HCEC 1CT (cell line): ENCODE measurements around the gene CD83.

Experiments used
- DNase-seq: peaks from one replicate; pipeline ENCODE4 v3.0.0-alpha.2; 2017

The CD83 gene

DNA sequence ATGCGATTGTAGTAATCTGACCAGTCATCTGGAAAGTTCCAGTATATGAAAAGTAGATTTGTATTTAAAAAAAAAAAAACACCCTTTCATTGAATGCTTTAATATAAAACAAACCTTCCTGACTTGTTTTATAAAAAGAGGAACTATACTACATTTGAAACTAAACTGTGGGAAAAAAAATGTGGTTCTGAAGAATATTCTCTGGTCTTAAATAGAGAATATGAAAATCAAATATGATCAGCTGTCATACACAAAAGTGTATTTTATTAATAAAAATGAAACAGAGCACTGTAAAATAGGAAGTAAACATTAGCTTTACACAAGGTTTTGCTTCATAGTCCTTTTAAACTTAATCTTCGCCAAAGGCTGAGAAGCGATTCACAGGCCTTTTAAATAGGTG, 25.3 kb upstream of the CD83 start:
- no peak for DNase-seq

DNA sequence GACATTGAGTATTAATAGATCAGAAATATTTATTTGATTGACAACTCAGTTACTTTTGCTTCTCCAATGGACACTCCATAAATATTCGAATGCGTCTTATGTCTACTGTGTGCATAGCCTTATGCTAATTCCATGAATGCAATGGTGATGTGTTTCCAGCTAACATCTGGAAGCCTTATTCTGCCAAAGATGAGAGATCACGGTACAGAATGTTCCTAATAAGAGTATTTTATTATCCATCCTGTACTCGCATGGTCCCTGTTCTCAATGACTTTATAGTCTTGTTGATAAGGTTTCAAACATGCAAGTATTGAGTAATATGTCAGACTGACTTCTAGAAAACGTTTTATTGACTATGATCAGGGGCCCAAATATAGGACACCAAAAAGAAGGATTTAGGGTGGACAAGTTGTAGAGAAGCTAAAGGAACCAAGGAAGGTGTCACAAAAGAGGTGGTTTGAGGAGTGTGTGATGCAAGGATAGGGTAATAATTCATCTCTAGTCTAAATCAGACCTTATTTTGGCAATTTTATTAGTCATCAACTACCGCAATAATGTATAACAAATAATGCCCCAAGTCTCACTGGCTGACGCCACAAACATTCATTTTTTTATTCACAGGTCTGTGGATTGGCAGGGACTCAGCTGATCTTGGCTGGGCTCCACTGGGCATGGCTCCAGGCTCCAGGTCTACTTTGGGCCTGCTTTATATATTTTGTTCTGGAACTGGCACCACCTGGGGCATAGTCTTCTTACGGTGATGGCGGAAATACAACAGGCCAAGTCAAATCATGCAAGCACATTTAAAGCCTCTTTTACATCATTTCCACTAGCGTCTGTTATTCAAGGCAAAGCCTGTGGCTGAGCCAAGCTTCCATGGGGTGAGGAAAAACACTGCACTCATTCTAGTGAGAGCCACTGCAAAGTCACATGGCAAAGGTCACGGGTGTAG, 24.5 kb upstream of the CD83 start:
- DNase-seq: no peak

DNA sequence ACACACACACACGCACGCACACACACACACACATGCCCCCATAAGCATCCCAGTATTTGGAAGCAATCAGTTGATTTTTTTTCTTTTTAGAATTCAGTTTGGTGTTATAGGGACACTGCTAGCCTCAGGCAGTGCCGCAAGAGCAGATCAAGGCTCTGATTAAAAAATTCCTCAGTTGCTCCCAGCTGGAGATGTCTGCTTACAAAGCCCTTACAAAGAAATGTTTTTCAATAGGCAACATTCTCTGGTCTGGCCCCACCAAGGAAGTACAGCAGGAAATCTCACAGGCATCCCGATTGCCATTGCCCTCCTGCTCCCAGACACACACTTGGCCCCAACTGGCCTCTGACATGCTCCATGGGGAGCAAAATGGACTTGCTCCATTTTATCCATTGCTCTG, 22.9 kb upstream of the CD83 start:
- DNase-seq: no peak

DNA sequence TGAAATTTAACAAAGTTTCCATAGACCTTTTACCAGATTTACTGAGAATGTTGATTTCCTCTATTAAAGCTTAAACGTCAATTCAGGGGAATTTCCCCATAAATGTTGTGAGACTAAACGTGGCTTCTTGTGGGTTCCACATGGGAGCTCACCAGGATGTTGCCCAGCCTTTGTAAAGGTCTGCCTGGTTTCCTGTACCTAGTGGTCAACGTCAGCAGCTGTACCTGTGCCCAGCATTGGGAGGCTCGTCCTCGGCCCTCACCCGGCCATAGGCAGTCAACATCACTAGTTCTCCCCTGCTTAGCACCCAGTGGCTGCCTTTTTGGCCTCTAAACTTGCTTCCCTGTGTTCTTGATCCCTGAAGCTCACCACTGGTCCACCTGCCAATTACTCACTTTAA, 22.1 kb upstream of the CD83 start:
- DNase-seq: no peak

DNA sequence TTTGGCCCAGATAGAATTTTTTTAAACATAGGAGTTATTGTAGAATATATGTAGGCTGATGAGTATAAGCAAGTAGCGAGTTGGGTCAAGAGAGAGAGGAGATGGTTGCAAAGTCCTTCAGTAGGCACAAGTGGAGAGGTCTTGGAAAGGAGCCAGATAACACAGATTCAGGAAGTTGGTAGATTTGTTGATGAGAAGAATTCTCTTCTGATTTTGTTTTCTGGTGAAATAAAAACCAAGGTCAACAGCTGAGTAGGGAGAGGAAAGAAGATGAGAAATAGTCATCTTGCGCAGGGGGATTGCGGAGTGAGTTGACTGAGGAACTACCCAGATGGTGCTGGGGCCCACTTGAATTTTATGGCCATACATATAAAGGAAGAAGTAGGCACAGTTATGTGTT, 17.4 kb upstream of the CD83 start:
- no peak for DNase-seq

DNA sequence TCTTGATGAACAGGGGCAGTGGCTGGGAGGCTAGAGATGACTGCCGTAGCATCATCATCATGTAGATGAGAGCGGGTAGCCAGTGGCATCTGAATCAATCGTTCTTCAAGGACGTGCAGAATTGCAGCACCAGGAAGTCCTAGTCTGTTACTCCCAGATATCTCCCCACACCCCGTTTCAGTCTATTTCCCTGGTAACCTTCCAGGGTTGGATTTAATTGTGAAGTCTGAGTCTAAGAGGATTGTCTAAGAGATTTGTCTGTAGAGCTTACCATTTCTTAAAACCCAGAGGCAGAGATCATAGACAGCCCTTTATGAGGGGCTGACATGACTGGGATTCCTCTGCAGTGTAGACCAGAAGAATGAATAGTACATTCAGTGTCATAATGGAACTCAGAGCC, 16.6 kb upstream of the CD83 start:
- no peak for DNase-seq

DNA sequence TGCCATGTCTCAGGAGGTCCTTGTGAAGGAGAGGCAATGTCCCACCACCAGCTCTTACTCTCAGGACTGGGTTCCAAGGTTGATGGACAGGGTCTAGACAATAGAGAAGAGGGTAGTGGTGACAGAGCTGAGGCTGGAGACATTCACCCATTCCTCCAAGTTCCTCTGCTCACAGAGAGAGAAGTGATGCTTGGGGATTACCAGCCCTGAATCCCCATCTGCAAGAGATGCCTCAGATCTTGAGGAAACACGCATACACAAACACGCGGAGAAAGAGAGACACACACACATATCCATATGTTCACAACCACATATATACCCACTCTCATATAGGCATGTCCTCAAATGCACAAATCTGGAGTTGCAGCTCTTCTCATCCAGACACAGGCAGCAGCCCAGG, 15.2 kb upstream of the CD83 start:
- no peak for DNase-seq

DNA sequence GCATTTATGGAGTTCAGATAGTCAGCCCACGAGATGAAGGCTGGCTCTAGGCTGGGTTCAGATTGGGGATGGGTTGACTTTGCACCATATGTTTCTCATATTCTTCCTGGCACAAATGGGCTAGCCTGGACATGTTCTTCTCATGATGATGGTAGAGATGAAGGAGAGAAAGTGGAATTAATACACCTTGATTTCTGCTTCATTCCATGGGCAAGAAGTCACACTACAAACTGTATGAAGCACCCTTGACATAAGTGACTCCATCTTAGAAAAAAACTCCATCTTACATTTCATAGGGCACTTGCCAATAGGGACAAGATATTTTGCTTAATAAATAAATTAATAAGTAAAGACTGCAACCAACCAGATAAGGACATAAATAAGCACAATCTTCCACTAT, 12.0 kb upstream of the CD83 start:
- no peak for DNase-seq

DNA sequence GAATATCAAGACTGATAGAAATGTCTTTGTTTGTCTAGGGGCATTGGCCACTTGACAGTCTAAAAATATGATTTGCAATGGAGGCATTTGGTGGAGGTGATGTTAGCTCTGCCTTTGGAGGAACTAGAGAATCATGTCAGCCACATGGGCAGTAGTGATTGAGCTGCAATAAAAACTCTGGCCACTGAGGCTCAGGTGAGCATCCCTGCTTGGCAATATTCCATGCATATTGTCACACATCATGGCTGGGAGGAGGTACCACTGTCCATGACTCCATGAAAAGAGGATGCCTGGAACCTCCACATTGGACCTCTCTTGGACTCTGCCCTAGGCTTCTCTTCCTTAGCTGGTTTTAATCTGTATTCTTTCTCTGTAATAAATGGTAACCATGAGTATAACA, 10.6 kb upstream of the CD83 start:
- no peak for DNase-seq

DNA sequence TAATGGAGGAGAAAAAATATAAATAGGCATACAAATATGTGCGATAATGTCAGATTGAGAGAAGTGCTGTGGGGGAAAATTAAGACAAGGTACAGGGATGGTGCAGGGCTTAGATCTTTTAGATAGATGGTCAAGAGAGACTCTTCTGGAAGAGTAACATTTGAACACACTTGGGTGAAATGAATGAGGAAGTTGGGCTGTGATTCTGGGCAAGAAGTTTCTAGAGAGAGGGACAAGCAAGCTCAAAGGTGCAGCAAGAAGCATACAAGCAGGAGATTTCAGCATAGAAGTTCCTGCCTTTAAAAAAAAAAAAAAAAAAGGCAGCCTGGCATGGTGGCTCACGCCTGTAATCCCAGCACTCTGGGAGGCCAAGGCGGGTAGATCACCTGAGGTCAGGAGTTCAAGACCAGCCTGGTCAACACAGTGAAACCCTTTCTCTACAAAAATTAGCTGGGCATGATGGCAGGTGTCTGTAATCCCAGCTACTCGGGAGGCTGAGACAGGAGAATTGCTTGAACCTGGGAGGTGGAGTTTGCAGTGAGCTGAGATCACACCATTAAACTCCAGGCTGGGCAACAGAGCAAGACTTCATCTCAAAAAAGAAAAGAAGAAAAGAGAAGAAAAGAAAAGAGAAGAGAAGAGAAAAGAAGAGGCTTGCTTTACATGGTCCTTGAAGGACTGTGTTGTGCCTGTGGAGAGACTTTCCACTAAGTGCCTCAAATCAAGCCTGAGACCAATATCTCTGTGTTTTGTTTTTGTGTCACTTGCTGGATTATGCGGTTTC, 9.7 kb upstream of the CD83 start:
- no peak for DNase-seq

DNA sequence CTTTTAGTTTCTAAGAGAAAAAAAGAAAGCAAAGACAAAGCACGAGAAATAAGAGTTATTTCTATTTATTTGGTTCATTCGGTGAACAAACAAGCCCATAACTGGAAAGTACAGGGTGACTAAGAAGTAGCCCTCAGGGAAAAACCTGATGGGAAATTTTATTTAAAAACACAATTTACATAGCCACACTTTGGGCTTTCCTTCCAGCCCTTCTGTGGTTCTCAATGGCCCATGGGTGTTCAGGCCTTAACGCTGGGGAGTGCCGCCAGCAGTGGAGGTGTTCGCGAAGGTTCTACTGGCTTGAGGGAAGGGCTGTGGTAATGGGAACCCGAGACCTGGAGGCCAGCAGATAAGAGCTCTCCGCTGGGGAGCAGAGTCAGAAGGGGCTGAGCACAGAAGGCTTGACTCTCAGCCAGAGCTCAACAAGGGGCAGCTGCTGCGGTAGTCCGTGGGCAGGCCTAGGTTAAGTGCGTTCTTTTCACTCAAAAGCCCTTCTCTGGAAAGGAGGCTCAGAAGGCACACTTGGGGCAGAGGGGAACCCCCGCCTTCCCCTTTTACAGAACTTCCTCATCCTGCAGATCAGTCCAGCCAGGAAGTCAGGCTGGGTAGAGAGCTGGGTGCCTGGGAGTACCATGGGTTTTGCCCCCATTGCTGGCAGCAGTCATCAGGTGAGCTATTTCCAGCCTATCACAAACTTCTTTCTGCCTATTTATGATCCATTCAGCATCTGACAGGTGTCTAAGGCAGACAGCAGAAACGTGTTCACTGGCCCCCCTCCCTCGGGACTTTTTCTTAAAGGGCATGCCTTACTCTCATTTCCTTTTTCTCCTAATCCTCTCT, 8.8 kb upstream of the CD83 start:
- no peak for DNase-seq

DNA sequence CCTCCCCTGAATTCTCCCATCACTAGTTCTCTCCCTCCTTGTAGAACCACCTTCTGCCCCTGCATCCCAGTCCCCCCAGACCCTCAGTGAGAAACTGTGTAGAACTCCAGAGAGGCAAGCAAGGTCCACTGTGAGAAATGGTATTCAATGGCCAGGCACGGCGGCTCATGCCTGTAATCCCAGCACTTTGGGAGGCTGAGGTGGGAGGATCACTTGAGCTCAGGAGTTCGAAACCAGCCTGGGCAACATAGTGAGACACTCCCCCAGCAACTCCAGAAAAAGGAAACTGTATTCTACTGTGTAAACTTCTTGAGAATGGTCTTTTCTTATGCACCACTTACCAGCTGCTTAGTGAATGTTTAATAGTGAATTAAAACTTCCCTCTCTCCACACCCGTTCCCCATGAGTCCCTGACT, 8.2 kb upstream of the CD83 start:
- DNase-seq: no peak

DNA sequence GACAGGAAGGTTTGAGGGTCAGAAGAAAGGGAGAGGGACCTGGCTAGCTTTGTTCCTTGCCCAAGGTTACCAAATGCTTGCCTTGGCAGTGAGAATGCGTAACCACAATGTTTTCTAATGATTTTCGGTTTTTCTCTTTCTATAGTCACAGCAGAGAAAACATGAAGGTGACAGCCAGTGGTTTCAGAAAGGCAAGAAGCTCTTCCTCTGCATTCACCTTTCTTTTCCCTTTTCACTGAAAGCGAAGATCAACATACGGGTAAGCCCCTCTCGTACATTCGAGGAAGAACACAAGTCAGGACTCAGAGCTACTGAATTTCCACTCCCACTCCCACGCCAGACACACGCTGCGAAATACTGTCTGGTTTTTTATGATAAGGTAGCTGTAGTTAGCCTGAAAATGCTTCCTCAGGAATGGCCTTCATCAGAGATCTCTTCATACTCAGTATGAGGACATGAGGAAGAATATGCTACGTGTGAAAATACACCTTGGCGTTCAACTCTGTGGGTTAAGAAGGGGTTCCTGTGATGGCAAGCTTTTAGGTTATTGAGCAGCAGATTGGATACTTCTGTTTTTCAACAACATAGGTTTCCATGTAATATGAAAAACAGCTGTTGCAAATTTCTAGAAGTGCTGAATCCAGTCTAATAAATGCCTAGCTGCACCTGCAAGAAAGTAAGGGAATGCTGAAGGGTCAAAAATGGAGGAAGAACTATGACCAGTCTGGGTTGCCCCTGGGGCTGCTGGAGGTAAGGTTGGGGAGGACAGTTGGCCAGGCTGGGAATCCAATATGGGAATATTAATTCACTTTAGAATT, 7.4 kb upstream of the CD83 start:
- DNase-seq: no peak

DNA sequence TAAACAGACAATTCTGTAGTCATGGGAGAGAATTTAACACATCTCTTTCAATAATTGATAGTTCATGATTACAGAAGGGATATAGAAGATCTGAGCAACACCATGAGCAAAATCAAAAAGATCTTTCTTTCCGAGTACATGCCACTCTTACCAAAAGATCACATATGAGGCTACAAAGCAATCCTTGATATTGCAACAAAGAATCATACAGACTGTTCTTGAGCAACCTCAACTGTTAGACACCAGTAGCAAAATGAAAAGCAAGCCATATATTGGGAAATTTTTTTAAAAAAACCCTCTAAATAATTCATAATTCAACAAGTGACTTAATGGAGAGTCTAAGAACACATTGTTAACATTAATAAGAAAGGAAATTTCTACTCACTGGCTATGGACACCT, 3.6 kb upstream of the CD83 start:
- no peak for DNase-seq

DNA sequence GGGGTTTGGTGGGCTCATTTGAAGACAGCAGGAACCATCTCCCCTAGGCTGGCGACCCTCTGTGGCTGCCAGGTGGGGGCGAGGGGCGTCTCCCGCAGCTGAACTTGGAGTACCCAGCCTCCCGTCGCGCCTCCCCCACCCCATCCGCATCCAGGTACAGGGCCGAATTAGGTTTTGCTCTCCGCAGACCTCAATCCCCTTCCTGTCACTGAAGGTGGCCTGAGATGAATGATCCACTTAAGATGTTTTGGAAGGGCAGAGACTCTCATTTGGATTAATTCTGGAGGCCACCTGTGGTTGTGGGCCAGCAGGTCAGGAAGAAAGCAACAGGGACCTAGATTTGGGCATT, 493 bp downstream of the CD83 start:
- DNase-seq: no peak

DNA sequence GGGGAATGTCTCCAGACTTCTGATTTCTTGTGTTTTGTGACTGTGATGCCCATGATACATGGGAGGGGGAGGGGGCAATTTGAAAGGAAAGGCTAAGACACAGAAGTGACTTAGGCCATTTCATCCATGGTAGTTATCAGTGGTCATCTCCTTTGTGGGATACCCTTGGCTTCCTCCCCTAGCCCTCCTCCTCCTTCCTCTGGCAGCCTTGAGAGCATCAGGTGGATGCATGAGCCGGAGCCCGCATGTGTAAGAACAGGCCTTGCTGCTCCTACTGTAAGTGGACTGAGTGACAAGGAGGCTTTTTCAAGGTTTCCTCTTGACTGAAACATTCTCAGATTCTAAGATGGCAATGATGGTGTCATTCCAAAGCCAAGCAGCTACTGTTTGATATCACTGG, 874 bp downstream of the CD83 start:
- DNase-seq: no peak

DNA sequence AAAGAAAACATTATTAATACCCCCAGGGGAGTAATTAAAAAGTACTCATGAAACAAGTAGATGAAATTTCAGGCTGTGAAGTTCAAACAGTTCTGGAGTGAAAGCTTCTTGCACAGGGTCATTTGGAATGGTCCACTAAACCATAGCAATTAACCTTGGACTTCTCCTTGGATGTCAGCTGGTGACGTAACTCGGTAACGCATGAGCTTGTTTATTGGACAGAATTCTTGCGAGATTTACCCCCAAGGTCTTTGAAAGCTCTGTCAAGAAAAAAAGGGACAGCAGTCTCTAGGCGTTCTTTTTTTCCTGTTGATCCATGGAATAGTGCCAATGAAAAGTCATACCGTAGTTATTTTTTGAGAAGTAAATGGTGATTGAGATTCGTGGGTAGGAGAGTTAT, 2.2 kb downstream of the CD83 start:
- no peak for DNase-seq

DNA sequence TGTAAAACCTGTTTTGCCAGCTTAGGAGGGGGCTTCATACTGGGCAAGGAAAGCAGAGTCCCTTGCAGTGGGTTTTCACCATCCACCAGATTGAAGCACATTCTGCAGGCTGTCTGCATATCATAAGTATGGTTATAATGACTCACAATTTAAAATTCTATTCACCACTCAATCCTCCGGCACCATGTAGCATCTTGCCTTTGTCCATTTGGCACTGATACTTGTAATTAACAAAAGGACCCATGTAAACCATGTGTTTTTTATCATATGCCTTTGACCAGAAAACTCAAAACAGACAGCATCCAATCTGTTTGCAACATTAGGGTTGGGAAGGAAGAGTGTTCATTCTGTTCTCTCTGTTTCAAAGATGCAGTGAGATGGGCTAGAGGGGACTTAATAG, 3.0 kb downstream of the CD83 start:
- no peak for DNase-seq

DNA sequence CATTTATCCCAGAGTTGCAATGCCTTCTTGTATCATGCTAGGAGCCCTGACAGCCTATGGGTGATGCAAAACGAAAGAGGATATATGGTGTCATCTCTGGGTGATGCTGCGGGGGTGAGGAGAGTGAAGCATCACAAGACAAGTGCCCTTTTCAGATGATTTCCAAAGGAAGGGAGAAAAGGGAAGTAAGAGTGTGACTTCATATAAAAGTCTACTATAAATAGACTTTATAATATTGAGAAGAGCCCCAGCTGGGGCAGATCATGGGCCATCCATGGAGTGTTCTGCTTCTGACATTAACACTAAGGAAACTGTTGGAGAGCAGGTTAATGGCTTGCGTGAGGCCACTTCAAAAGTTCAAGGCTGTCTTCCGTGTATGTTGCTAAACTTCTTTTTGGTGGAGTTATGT, 4.4 kb downstream of the CD83 start:
- no peak for DNase-seq

DNA sequence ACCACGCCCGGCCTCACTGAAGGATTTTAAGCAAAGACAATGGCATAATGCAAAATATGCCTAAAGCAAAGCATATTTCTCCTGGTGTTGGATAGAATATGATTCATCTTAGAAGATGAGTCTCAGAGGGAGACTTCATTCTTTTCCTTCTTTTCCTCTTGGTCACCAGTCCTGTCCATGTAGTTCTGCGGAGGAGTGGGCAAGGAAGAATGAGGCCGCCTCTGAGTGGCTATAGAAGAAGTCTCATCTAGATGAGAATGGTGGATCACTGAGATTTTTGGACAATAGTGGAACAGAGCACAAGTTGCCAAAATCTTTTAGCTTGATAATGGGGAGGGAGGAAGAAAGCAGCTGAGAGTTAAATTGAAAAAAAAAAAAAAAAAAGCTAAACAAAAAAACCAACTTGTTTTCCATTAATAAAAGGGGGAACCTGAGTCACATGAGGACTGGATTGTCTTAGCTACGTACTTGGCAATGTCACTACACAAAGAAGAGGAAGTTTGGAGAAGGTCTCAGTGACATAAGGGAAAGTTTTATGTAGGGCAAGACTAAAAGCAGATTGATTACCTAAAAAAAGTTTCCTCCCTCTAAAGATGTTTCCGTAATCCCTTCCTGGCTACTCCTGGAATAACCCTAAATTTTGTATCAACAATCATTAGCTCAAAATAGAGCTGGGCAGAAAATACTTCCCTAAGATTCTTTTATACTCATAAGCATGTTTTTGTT, 6.0 kb downstream of the CD83 start:
- DNase-seq: no peak

DNA sequence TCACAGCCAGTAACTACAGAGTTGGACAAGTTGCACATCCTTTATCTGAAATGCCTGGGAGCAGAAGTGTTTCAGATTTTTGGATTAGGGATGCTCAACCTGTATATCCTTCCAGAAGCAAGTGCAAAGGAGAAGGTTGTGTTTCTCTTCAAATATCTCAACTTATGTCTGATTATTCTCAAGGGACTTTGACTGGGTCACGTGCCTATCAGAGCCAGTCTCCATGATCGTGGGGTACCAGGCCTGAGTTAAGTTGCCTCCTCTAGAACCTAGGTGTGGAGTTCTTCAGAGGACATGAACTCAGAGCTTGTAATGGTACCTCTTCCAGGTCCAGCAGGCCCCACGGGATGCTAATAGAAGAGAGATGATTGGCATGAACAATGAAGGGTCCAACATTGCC, 7.8 kb downstream of the CD83 start:
- DNase-seq: no peak

DNA sequence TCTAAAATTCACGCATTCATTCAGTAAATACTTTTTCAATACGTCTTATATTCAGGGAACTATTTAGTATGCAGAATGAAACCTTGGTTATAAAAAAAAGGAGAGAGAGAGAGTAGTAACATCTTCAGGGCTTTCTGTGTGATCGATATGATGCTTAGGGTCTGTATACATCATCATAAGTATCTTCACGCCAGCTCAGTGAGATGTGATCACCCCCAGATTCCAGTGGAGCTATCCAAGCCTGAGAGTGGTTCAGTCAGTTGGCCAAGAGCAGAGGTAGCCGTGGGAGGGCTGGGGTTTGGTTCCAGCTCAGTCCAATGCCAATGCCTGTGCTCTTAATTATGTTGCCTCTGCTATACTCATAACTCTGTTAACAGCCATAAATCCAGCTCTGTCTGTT, 8.6 kb downstream of the CD83 start:
- DNase-seq: no peak
